Dedifferentiated amniotic fluid mesenchymal stem cell (primary cell): ENCODE results near the gene STARD5.

ENCODE experiments used
- DNase-seq: peaks from one replicate; pipeline ENCODE4 v3.0.0-alpha.2; 2016; ENCODE audit errors: extremely low spot score

The STARD5 gene

DNA sequence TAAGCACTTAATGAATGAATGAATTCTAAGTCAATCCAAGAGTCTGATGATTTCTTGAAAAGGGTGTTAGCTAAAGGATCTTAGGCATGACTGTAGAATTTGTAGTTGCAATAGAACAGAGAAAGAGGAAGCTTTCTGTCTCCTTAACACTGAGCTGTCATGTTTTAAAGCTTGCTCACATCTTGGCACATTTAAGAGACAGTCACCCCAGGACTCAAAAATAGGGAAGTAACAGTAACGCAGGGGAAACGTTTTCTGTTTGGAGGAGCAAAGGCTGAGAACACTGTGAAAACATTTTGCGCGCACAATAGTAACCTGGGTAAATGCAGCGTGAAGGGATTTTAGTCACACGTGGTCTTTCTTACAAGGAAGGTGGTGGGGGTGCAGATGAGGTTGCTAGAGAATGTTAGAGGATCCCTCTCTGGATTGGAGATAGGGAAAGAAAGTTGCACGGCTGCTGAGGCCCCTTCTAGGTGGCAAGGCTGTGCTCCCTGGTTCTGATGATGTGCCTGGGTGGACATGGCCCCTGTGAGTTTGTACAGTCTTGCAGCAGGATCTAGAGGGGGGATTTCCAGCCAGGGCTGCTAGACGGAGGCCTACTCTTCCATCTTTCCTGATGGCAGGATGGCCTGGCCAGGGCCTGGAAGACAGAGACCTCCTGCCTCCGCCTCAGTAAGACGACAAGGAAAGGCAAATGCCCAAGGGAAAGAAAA is 12.0 kb downstream of the STARD5 start:
- DNase-seq: no peak

DNA sequence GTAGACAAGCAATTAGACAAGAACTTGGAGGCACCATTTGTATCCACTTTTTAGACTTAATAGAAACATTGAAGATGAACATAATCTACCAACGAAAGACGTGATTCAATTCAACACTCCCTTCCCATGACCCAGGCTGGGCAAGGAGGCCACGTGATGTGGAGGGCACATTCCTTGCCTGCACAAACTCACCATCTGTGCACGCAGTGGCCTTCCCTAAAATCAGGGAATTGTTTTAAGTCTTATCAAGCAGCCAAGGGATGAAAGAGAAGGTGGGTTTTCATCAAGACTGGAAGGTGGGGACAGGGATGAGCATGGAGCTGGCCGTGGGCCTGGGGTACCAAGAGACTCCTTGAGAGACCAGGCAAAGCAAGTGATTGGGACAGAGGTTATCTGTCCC is 13.5 kb downstream of the STARD5 start:
- no peak for DNase-seq

DNA sequence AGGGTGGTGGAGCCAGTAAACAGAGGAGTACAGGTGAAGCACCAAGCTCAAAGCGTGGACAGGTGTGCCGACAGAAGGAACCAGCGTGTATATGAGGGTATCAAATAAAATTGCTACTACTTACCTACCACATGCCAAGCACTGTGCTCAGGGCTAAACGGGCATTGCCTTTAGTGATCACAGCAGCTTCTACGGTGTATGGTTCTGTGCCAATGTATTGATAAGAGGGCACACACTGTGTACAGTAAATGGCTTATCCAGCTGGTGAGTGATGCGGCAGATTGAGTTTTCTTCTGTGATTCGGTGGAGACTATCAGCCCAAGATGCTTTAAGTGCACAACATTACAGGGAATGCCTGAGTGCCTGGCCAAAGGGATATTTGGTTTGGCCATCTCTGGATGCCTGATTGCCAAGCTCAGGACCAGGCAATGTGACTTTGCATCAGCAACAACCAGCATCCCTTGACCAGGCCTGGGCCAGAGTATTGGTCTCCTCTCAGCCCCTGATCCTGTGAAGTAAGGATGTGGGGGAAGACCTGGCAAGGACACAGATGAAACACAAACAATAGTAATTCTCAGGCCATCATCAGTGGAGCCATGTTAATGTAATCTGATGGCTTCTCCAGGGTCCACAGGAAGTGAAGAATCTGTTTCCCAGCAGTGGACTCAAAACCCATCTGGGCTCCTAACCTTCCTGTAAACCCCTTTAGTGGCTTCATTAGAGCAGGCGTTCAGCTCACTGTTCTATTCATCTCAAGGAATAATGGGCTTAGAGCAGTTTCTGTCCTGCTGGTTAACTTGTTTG is 14.1 kb downstream of the STARD5 start:
- DNase-seq: no peak

DNA sequence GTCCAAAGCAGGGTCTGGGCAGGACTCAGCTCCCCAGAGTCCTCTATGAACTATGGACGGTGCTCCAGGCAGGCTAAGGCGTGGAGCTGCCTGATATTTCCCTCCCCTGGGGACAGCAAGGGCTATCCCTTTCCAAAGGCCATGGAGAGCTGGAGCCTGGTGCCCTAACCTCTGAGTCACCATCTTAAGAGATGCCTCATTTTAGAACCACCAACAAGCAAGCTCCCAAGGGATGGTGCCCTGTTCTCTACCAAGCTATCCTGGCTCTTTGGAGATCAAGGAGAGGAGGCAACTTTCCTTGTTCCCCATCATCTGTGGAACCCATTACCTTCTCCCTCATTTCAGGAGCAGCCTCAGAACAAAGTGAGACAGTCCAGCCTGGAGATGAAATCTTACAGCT is 15.7 kb downstream of the STARD5 start:
- DNase-seq: no peak

DNA sequence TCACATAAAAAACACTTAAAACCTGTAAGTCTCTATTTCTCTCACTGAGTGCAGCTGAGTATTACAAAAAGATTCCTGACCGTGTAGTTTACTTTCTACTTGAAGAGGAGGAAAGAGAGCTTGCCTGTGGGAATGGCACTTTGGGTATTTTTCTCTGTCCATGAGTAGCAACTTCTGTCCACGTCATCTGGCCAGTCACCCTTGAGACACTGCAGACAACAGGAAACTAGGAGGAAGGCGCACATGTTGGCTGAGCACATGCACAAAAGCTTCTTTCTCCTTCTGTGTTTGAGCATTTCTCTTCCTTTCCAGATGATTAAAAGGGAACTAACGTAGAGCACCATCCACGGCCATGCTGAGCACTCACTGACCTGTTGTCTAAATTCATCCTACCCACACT is 19.7 kb downstream of the STARD5 start:
- no peak for DNase-seq

DNA sequence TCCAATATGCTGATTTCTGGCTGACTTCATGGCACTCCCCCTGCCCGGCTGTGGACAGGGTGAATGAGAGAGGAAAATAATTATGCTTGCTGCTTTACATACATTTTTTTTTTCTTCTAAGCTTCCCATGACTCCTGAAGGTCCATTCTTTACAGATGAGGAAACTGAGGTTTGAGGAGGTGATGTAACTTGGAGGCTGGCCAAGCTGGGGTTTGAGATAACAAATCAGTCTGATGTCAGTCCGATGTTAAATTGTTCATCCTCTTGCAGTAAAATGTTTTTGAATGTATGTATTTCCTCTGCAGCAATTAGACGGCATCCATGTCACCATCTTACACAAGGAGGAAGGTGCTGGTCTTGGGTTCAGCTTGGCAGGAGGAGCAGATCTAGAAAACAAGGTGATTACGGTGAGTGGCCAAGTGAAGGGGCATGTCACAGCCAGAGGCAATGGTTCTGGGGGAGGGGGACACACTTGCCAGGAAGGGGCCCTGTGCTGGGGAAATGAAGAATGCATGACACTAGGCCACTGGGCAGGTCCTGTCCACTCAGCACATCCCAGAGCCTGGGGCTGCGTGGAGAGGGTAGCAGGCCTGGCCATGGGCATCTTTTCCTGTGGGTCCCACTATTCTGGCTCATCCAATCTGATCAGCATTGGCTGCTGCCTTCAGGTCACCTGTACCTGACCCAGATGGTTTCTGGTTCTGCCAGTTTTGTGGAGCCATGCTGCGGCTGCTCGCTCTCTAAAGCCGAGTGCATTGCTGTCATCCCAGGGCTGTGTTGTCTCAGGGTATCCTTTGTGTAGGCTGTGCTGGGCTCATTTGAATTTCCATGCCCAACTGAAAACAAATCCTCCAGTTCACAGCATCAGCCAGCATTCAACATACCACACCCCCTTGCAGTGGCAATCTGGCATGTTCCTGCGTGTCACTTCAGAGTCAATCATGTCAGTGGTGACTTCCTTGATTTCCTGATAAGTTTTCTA is 20.4 kb downstream of the STARD5 start:
- no peak for DNase-seq

DNA sequence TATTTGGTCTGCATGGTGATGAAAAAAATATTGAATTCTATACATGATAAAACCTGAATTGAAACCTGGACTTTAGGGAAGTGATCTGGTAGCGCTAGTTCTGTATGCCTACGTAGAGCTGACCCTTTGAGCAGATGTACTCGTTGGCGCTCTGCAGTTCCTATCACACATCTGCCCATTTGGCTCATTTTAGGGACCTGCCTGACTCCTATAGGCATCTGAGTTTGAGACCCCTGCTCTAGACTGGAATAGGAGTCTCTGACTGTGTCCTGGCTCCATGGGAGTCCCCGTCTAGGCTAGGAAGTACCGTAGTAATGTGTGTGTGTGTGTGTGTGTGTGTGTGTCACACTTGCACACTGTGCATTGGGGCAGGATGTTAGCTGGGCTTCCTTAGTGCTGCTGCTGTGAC is 21.2 kb downstream of the STARD5 start:
- no peak for DNase-seq

DNA sequence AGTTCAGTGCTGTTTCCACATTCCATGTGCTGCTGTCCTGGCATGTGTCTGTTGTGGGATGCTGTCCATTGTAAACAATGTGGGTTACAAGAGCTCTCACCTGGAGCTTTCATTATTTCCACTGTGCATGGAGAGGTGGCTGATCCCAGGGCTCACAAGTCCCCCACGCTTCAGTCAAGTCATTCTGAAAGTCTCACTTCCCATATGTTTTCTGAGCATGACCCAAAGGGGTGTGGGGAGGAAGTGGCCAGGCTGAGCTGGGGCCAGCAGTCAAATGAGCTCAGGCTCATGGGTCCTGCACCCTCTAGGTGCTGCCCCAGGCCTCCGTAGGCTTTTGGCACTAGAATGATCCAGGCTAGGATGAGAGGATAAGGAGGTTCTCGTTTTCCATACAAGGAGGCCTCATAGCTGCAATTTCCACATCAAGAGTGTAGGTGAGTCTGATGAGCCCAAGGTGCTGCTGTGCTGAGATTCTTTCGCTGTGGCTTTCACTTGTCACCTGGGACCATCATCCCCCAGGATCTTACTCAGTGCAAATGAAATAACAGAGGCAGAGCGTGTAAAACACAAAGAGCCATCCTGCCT is 22.0 kb downstream of the STARD5 start:
- no peak for DNase-seq

DNA sequence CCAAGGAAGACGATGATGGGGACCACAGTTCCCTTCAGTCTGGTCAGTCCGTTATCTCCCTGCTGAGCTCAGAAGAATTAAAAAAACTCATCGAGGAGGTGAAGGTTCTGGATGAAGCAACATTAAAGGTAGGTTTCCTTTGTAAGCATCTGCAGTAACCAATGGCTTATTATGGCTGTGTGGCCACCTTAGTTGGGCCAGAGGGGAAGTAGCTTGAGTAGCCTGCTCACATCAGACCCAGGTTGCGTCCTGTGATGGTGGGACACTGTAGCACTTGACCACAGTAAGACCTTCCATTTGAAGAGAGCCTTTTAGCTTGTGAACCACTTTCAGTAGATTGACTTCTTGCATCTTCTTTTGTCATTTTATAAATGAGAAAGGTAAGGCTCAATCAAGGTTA is 22.6 kb downstream of the STARD5 start:
- no peak for DNase-seq

DNA sequence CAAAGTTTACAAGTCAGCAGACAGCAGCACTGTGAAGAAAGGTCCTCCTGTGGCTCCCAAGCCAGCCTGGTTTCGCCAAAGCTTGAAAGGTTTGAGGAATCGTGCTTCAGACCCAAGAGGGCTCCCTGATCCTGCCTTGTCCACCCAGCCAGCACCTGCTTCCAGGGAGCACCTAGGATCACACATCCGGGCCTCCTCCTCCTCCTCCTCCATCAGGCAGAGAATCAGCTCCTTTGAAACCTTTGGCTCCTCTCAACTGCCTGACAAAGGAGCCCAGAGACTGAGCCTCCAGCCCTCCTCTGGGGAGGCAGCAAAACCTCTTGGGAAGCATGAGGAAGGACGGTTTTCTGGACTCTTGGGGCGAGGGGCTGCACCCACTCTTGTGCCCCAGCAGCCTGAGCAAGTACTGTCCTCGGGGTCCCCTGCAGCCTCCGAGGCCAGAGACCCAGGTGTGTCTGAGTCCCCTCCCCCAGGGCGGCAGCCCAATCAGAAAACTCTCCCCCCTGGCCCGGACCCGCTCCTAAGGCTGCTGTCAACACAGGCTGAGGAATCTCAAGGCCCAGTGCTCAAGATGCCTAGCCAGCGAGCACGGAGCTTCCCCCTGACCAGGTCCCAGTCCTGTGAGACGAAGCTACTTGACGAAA is 24.2 kb downstream of the STARD5 start:
- DNase-seq: no peak

DNA sequence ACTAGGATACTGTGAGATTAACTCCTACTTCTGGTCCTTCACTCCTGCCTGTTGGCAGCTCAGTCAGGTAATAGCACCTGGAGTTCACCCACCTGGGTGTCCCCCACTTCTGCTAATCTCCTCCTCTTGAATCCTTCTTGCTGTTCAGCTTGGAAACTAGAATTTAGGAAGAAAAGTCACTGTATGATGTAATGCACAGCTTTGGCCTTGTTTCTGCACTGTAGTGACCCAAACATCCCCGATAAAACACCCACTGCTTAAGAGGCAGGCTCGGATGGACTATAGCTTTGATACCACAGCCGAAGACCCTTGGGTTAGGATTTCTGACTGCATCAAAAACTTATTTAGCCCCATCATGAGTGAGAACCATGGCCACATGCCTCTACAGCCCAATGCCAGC is 24.8 kb downstream of the STARD5 start:
- DNase-seq: no peak

DNA sequence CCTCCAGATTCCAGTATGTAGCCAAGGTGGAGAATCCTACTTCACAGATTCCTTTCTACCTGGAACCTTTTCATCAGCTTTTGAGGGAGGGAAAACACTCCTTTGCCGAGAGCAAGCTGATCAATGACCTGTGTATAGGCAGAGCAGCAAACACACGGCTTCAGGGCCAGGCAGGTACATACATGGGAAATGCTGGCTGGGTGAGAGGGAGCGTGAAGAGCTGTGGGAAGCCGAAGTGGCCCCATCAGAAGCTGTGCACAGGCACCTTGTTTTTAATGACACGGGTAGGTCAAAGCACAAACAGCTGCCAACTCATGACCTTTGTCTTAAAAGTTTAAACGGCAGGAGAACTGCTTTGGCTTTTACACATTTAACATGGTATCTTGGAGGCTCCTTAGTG is 25.3 kb downstream of the STARD5 start:
- DNase-seq: no peak

DNA sequence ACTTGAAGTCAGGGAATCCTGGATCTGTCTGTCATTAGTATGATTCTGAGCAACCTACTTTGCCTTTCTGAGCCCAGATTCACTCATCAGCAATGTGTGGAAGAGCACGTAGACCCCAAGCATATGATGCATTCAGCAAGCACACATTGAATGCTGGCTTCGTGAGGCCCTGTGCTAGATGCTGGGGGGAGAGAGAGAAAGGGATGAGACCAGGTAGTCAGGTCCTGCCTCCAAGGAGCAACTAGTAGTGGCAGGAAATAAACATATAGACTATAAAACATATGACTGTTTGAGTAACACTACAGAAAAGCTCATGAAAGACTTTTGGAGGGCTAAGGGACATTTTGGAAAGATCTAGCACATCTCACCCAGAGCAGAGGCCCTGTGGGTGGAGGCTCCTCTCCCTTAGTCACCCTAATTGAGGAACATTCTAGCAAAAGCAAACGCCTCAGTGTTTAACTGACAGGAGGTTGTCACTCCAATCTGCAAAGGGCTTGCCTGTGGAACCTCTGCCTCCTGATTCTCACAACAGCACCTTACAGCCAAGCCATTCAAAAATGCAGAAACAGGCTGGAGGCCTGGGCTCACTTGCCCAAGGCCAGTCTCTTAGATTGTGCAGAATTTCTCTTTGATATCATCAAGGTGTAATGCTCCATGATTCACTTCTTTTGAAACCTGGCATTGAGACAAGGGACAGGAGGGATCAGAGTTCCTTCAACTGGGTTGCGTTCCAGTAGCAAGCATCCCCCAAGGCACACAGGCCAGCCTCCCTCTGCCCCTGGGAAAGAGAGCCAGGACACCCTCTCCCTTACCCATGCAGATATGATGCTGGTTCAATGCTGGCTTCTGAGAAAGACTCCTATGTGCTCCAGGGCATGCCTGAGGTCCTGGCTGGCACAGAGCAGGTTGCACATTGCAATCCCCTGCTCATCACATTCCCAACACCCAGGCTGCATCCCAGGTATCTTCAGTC is 26.1 kb downstream of the STARD5 start:
- no peak for DNase-seq

DNA sequence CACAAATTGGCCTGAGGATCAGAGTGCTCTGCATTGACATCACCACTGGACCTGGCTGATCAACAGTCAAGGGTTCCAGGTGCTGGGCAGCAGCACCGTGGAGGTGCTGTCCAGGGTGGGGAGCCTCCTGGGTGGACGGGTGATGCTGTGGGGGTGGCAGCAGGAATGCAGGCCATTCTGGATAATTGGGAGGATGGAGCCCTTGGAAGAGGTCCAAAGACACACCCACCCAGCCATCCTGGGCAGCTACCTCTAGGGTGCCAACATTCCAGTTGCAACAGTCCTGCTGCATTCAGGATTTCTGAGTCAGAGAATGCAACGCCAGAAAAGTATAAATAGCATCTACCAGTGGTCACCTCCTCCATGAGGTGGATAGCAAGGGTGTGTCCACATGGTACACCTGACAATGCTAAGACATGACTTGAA is 26.8 kb downstream of the STARD5 start:
- DNase-seq: no peak

DNA sequence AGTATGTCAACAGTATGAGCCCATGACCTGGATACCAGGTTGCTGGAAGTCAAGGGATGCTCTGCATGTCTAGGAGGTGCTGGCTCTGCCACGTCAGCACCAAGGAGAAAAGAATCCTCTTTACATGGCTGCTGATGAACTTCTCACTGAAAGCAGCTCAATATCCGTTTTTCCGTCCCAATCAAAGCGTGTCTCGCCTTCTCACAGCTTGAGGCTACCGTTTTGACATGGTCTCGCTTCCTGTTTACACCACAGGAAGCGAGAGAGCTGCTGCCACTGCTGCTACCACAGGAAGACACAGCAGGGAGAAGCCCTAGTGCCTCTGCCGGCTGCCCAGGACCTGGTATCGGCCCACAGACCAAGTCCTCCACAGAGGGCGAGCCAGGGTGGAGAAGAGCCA is 27.3 kb downstream of the STARD5 start:
- no peak for DNase-seq

DNA sequence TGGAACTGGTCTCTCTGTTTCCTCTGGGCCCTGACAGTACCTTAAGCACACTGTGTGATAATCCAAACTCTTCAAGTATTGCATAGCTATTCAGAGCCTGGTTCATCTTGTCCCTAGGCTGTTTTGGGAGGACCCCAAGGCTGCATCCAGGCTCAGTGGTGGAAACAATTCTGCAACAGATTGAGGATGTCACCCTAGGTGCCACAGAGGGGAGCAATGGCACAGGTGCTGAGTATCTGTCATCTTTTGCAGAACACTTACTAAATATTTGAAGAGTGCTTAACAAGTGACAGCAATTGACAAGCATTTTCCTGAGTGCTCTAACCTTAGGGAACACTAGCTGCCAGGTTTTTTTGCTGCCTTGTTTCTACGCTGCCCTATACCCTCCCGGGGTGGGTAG is 27.8 kb downstream of the STARD5 start:
- DNase-seq: no peak

DNA sequence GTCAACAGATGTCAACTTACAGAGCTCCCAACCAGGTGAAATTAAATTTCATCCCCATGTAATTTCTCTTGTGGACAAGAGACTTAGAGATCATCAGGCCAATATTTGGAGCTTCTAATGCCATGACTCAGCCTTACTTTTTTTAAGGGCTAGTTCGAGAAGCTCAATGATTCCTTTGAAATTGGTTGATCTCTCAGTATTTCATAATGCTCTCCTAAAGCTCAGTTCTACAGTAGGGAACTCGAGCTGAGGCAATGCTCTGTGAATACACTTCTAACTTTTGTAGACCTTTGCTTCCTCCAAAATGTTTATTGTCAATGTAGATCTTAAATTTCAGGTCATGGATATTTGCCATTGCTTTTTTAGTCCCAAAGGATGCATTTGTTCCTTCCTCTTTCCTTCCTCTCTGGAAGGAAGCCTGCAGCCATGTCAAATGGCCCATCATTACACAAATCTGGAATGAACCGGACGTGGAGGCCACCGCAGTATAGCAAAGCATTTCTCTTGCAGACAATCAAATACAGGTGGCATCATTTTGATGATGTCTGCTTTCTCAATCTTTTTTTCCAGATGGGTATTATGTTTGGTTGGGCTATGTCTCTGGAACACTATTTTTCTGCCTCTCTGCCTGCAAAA is 28.3 kb downstream of the STARD5 start:
- no peak for DNase-seq

DNA sequence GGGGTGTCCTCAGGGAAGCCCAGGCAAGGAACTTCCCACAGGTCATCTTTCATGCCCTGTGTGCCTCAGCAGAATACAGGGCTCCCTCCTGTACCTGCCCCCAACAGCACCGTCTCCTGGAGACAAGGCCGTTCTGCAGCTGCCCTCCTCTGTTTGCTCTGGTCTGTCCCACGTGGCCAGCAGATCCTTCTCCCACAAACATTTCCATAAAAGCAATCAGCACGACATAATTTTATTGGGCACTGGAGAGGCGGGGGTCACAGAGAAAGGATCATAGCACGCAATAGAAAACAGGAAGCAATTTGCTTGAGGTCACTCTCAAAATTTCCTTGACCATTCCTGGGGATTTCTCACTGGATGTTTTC is 29.4 kb downstream of the STARD5 start:
- DNase-seq: no peak

DNA sequence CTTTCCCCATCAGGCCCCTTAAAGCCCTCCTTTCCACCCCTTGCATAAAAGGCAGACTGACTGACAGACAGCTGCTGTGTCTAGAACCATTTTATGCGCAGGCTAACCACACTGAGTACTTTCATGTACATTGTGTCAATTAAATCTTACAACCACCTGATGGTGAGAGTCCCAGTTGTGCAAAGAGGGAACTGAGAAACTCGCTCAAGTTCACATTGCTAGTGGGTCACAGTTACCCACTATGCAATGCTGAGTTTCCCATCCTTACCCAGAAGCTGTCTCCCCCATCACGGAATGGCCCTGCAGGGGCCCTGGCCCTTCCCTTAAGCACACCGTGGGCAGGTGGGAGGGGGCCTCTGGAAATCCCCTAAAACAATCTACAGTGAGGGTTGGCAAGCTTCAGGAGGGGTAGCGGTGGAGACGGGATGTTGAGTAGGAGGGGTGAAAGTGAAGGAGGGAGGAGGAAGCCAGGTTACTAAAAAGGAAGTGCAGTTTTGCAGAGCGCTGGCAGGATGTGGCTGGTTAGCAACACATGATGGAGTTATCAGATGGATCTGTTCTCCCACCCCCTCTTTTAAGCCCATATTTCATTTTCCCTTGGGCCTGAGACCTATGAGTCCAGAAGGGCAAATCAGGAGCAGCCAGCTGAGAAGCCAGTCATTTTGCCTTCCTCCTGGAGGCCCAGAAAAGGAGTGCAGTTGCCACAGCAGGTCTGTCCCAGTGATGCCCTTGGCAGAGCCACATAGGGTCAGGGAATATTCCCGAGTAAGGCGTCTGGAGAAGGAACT is 30.0 kb downstream of the STARD5 start:
- no peak for DNase-seq
